ENCODE results near the gene NUBPL. TPM values are rescaled to one million over a fixed set of nuclear protein-coding genes. Genes with fewer than 3 reads are reported as not detected.
"Not testable (repeated sequence)": the region's sequence is repeated elsewhere in the genome, so short reads cannot be mapped to it uniquely, and the experiment has no call there.

NUBPL gene
- total RNA-seq, 1 donor from 2014 or later = 11.6 TPM

- peaks cover 14% of the 10 kb centered on the region for H3K36me3 Mint-ChIP-seq (ENCODE audit: unreplicated experiment)
- H3K4me3 Mint-ChIP-seq (ENCODE audit: unreplicated experiment) = no peak overlapping the region
- no peaks in the 10 kb centered on the region for H3K4me1 Mint-ChIP-seq (ENCODE audit: unreplicated experiment)
- no peak for DNase-seq (ENCODE audit: extremely low spot score, unreplicated experiment)
- no peak for TF ChIP-seq CTCF (IDR thresholded peaks at IDR 0.05)
- H3K27ac Mint-ChIP-seq (ENCODE audit: unreplicated experiment) = no peak overlapping the region
- H3K9me3 Mint-ChIP-seq (ENCODE audit: unreplicated experiment) = peaks cover 12% of the 10 kb centered on the region
- no peaks in the 10 kb centered on the region for H3K27me3 Mint-ChIP-seq (ENCODE audit: unreplicated experiment)
Observed at GRCh38 chr14:31619440-31619839, 58.2 kb downstream of the NUBPL start.

GRCh38 chr14:31620898-31621297 is 59.7 kb downstream of the NUBPL start:
- not testable (repeated sequence) for H3K4me3 Mint-ChIP-seq (ENCODE audit: unreplicated experiment); DNase-seq (ENCODE audit: extremely low spot score, unreplicated experiment); H3K27me3 Mint-ChIP-seq (ENCODE audit: unreplicated experiment); H3K4me1 Mint-ChIP-seq (ENCODE audit: unreplicated experiment); H3K27ac Mint-ChIP-seq (ENCODE audit: unreplicated experiment)
- Mint-ChIP-seq H3K9me3 (ENCODE audit: unreplicated experiment) (peaks cover 12% of the 10 kb centered on the region), H3K36me3 (ENCODE audit: unreplicated experiment) (peaks cover 11% of the 10 kb centered on the region)

GRCh38 chr14:31622060-31622459 is 60.9 kb downstream of the NUBPL start:
- no peak for DNase-seq (ENCODE audit: extremely low spot score, unreplicated experiment)
- Mint-ChIP-seq H3K27ac (ENCODE audit: unreplicated experiment) (no peak overlapping the region), H3K4me1 (ENCODE audit: unreplicated experiment) (no peaks in the 10 kb centered on the region), H3K9me3 (ENCODE audit: unreplicated experiment) (peaks cover 12% of the 10 kb centered on the region), H3K36me3 (ENCODE audit: unreplicated experiment) (peaks cover 11% of the 10 kb centered on the region), H3K27me3 (ENCODE audit: unreplicated experiment) (no peaks in the 10 kb centered on the region), H3K4me3 (ENCODE audit: unreplicated experiment) (no peak overlapping the region)
- TF ChIP-seq CTCF (IDR thresholded peaks at IDR 0.05) = no peak

- Mint-ChIP-seq H3K36me3 (ENCODE audit: unreplicated experiment) (peaks cover 14% of the 10 kb centered on the region), H3K9me3 (ENCODE audit: unreplicated experiment) (peaks cover 13% of the 10 kb centered on the region)
- H3K4me3 Mint-ChIP-seq (ENCODE audit: unreplicated experiment); H3K4me1 Mint-ChIP-seq (ENCODE audit: unreplicated experiment); H3K27ac Mint-ChIP-seq (ENCODE audit: unreplicated experiment); DNase-seq (ENCODE audit: extremely low spot score, unreplicated experiment); H3K27me3 Mint-ChIP-seq (ENCODE audit: unreplicated experiment): not testable (repeated sequence)
Observed at GRCh38 chr14:31652900-31653299, 91.7 kb downstream of the NUBPL start.

GRCh38 chr14:31657917-31658316 is 96.7 kb downstream of the NUBPL start:
- Mint-ChIP-seq H3K4me3 (ENCODE audit: unreplicated experiment) (no peak overlapping the region), H3K9me3 (ENCODE audit: unreplicated experiment) (peaks cover 5% of the 10 kb centered on the region), H3K4me1 (ENCODE audit: unreplicated experiment) (no peaks in the 10 kb centered on the region), H3K36me3 (ENCODE audit: unreplicated experiment) (peaks cover 6% of the 10 kb centered on the region), H3K27ac (ENCODE audit: unreplicated experiment) (no peak overlapping the region), H3K27me3 (ENCODE audit: unreplicated experiment) (no peaks in the 10 kb centered on the region)
- no peak for TF ChIP-seq CTCF (IDR thresholded peaks at IDR 0.05)
- DNase-seq (ENCODE audit: extremely low spot score, unreplicated experiment) = no peak

GRCh38 chr14:31659278-31659677 is 98.1 kb downstream of the NUBPL start:
- TF ChIP-seq CTCF (IDR thresholded peaks at IDR 0.05) = no peak
- DNase-seq (ENCODE audit: extremely low spot score, unreplicated experiment) = no peak
- Mint-ChIP-seq H3K4me1 (ENCODE audit: unreplicated experiment) (no peaks in the 10 kb centered on the region), H3K9me3 (ENCODE audit: unreplicated experiment) (peaks cover 12% of the 10 kb centered on the region), H3K4me3 (ENCODE audit: unreplicated experiment) (no peak overlapping the region), H3K36me3 (ENCODE audit: unreplicated experiment) (peaks cover 7% of the 10 kb centered on the region), H3K27ac (ENCODE audit: unreplicated experiment) (no peak overlapping the region), H3K27me3 (ENCODE audit: unreplicated experiment) (no peaks in the 10 kb centered on the region)

Data from osteocyte (in vitro differentiated cells).